HuH-7 (cell line): ENCODE data around the gene L3MBTL1.

ENCODE experiments used
- DNase-seq: peaks from one replicate; pipeline ENCODE4 v3.0.0; 2011; ENCODE audit warnings: low spot score

L3MBTL1 gene

GRCh38 chr20:43535370-43536004, 28.0 kb downstream of the L3MBTL1 start:
- DNase-seq = no peak

GRCh38 chr20:43536041-43536816, 28.7 kb downstream of the L3MBTL1 start:
- no peak for DNase-seq

GRCh38 chr20:43536817-43537440, 29.4 kb downstream of the L3MBTL1 start:
- no peak for DNase-seq

GRCh38 chr20:43537921-43538877, 30.7 kb downstream of the L3MBTL1 start:
- DNase-seq = peak; percentile 61

GRCh38 chr20:43538878-43539700, 31.6 kb downstream of the L3MBTL1 start:
- DNase-seq = no peak

- no peak for DNase-seq
These were observed 32.6 kb downstream of the L3MBTL1 start for GRCh38 chr20:43539975-43540672.

- DNase-seq = no peak
These were observed 33.2 kb downstream of the L3MBTL1 start for GRCh38 chr20:43540673-43541060.

- no peak for DNase-seq
These were observed 33.7 kb downstream of the L3MBTL1 start for GRCh38 chr20:43541214-43541613.

- no peak for DNase-seq
These were observed 34.7 kb downstream of the L3MBTL1 start for GRCh38 chr20:43542161-43542560.

- no peak for DNase-seq
These were observed 35.2 kb downstream of the L3MBTL1 start for GRCh38 chr20:43542674-43543073.

GRCh38 chr20:43543138-43543537, 35.6 kb downstream of the L3MBTL1 start:
- no peak for DNase-seq

- no peak for DNase-seq
These were observed 37.0 kb downstream of the L3MBTL1 start for GRCh38 chr20:43544501-43544900.

- DNase-seq = no peak
These were observed 38.5 kb downstream of the L3MBTL1 start for GRCh38 chr20:43545837-43546578.

- DNase-seq = no peak
These were observed 40.9 kb downstream of the L3MBTL1 start for GRCh38 chr20:43548273-43548880.

GRCh38 chr20:43549416-43550065, 42.0 kb downstream of the L3MBTL1 start:
- DNase-seq = no peak

GRCh38 chr20:43550456-43550855, 43.0 kb downstream of the L3MBTL1 start:
- no peak for DNase-seq

- no peak for DNase-seq
These were observed 46.9 kb downstream of the L3MBTL1 start for GRCh38 chr20:43554369-43554768.

- DNase-seq = peak; percentile 93
These were observed 51.1 kb downstream of the L3MBTL1 start, which contains the start of gene SGK2 for GRCh38 chr20:43558412-43559146. Gene SGK2 (plus strand): TSS chr20:43559027. CDS start chr20:43566496, 7,469 bp downstream.
